GM23338 (cell line): Measurements from ENCODE around the gene RHOBTB3. TPM values are rescaled to one million over a fixed set of nuclear protein-coding genes. Genes with fewer than 3 reads are reported as not detected.

ENCODE experiments used
- ATAC-seq: fragments of 200-7000 bp; cut with Tn5 transposase; 3 replicates; pipeline ENCODE4 v1.9.1; 2020
- DNase-seq: peaks from one replicate; pipeline ENCODE4 v3.0.0-alpha.2; 2015; ENCODE audit warnings: low spot score
- H2AFZ ChIP-seq: fragments of 200-600 bp; sonication (generic); 2 replicates; pipeline ENCODE4 v1.8.0; 2016; ENCODE audit warnings: antibody characterized with exemption, mild to moderate bottlenecking, moderate library complexity
- H3F3A ChIP-seq: fragments of 200-600 bp; sonication (generic); replicated peaks from 2 replicates; pipeline ENCODE4 v1.8.0; 2017; ENCODE audit warnings: antibody characterized with exemption, mixed run types, low read depth
- H3K27ac ChIP-seq: fragments of 200-600 bp; sonication (generic); 2 replicates; pipeline ENCODE4 v1.6.1; 2016; ENCODE audit warnings: low read depth
- H3K27me3 ChIP-seq: fragments of 200-600 bp; sonication (generic); 2 replicates; pipeline ENCODE4 v1.8.0; 2016; ENCODE audit warnings: mild to moderate bottlenecking, mixed run types, moderate library complexity; ENCODE audit not compliant: insufficient read depth
- H3K36me3 ChIP-seq: fragments of 200-600 bp; sonication (generic); 2 replicates; pipeline ENCODE4 v1.8.0; 2016; ENCODE audit warnings: mild to moderate bottlenecking; ENCODE audit not compliant: insufficient read depth
- H3K4me1 ChIP-seq: fragments of 200-600 bp; sonication (generic); 2 replicates; pipeline ENCODE4 v1.8.0; 2016; ENCODE audit warnings: mild to moderate bottlenecking, moderate library complexity; ENCODE audit not compliant: insufficient read depth
- H3K4me2 ChIP-seq: fragments of 200-600 bp; sonication (generic); 2 replicates; pipeline ENCODE4 v1.7.1; 2017; ENCODE audit warnings: mixed run types
- H3K4me3 ChIP-seq: fragments of 200-600 bp; sonication (generic); 2 replicates; pipeline ENCODE4 v1.6.1; 2016; ENCODE audit warnings: mixed run types
- H3K79me2 ChIP-seq: fragments of 200-600 bp; sonication (generic); replicated peaks from 2 replicates; pipeline ENCODE4 v1.8.0; 2017; ENCODE audit warnings: mild to moderate bottlenecking; ENCODE audit not compliant: insufficient read depth
- H3K9me2 ChIP-seq: fragments of 200-600 bp; sonication (generic); 2 replicates; pipeline ENCODE4 v1.8.0; 2017; ENCODE audit not compliant: insufficient read depth
- H4K20me1 ChIP-seq: fragments of 200-600 bp; sonication (generic); replicated peaks from 2 replicates; pipeline ENCODE4 v1.8.0; 2017; ENCODE audit warnings: mild to moderate bottlenecking; ENCODE audit not compliant: insufficient read depth
- H3K27ac Mint-ChIP-seq: 2 replicates; pipeline ENCODE4 v1.8.0; 2020; ENCODE audit warnings: inconsistent platforms, mild to moderate bottlenecking, moderate library complexity, mixed read lengths
- H3K27me3 Mint-ChIP-seq: 3 replicates; pipeline ENCODE4 v1.8.0; 2022; ENCODE audit warnings: low read depth, mild to moderate bottlenecking, moderate library complexity, mixed read lengths, inconsistent platforms; ENCODE audit not compliant: insufficient read depth, poor library complexity
- H3K36me3 Mint-ChIP-seq: 3 replicates; pipeline ENCODE4 v1.8.0; 2021; ENCODE audit warnings: low read depth, mild to moderate bottlenecking, inconsistent platforms, moderate library complexity, mixed read lengths
- H3K4me1 Mint-ChIP-seq: 3 replicates; pipeline ENCODE4 v1.8.0; 2020; ENCODE audit warnings: mild to moderate bottlenecking, inconsistent platforms, mixed read lengths
- H3K4me3 Mint-ChIP-seq: 3 replicates; pipeline ENCODE4 v1.8.0; 2021; ENCODE audit warnings: moderate library complexity, mild to moderate bottlenecking, inconsistent platforms, mixed read lengths
- H3K9me3 Mint-ChIP-seq: 3 replicates; pipeline ENCODE4 v1.8.0; 2020; ENCODE audit warnings: moderate library complexity, mild to moderate bottlenecking, inconsistent platforms, mixed read lengths
- CREB1 ChIP-seq: fragments of 250-450 bp; sonication (Bioruptor Pico); IDR thresholded peaks from 2 replicates; pipeline ENCODE4 v1.5.0; 2020; ENCODE audit warnings: low read depth, mild to moderate bottlenecking, moderate library complexity
- EZH2 ChIP-seq: fragments of 200-600 bp; sonication (generic); IDR thresholded peaks from one replicate; pipeline ENCODE4 v1.8.0; 2017; ENCODE audit warnings: antibody characterized with exemption, mild to moderate bottlenecking, low read depth; ENCODE audit not compliant: unreplicated experiment
- EZH2phosphoT487 ChIP-seq: fragments of 200-600 bp; sonication (generic); IDR thresholded peaks from one replicate; pipeline ENCODE4 v1.8.1; 2018; ENCODE audit warnings: antibody characterized with exemption; ENCODE audit not compliant: unreplicated experiment
- STAT1 ChIP-seq: IDR thresholded peaks from one replicate; pipeline ENCODE4 v1.6.1; 2016; ENCODE audit warnings: antibody characterized with exemption; ENCODE audit not compliant: unreplicated experiment
- ZNF114 ChIP-seq: fragments of 250-450 bp; sonication (Bioruptor Pico); IDR thresholded peaks from 2 replicates; pipeline ENCODE4 v1.5.0; 2020; ENCODE audit warnings: mild to moderate bottlenecking, moderate library complexity
- ZNF331 ChIP-seq: fragments of 250-450 bp; sonication (Bioruptor Pico); IDR thresholded peaks from 2 replicates; pipeline ENCODE4 v1.5.0; 2020; ENCODE audit warnings: low read depth, mild to moderate bottlenecking, moderate library complexity
- polyA plus RNA-seq: library from polyadenylated mRNA; unstranded; fragments of >200 nt; fragmentation: Nextera tagmentation; extraction: Ambion mirVana; gene quantifications from 2 replicates; pipeline ENCODE4 v1.2.1, GENCODE V29; 2016
- total RNA-seq: library from RNA; depleted of rRNA; stranded (reverse); fragments of >200 nt; shearing (Covaris generic); gene quantifications from 2 replicates; pipeline ENCODE4 v1.2.3, GENCODE V29; 2014
- TF ChIP-seq, protein P1 (sequence below): IDR thresholded peaks from one replicate; pipeline ENCODE4 v1.6.1; 2018; ENCODE audit warnings: antibody characterized with exemption; ENCODE audit not compliant: unreplicated experiment
- TF ChIP-seq, protein P2 (sequence below): IDR thresholded peaks from 2 replicates; pipeline ENCODE4 v1.6.1; 2016; ENCODE audit warnings: antibody characterized with exemption

RHOBTB3 gene
- total and polyA plus RNA-seq, 2 experiments from 2014 or later = 10.0 to 13.4 TPM

DNA sequence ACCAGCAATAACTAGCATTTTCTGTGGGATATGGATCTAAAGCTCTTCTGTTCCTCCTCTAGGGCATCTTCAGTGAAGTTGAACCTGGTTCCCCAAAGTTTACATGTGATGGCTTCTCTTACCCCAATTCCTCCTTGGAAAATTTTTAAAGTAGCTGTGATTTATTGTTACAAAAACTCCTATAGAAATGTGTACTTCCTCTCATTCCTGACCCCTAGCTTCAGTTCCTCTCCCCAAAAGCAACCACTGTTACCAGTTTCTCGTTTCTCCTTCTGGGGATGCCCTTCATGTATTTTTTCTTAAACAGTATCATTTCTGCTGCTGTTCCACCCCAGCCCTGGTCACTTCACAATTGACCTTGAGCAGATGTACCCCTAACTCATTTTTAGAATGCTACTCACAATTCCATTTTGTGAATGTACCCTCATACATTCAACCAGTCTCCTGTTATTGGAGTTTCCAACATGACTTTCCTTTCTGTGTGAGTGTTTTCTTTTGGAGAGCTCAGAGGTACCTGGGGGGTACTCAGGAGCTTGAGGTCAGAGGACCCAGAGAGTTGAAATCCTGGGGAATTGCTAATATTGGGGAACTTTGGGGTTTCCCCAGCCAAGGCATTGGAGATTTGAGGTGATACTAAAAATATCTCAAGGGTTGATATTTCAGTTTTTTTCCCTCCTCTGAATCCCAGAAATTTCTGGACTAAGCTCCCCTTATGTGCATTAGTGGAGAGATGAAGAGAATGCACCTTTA, 110.0 kb downstream of the RHOBTB3 start:
- no peaks in the 10 kb centered on the region for H3K36me3 Mint-ChIP-seq

DNA sequence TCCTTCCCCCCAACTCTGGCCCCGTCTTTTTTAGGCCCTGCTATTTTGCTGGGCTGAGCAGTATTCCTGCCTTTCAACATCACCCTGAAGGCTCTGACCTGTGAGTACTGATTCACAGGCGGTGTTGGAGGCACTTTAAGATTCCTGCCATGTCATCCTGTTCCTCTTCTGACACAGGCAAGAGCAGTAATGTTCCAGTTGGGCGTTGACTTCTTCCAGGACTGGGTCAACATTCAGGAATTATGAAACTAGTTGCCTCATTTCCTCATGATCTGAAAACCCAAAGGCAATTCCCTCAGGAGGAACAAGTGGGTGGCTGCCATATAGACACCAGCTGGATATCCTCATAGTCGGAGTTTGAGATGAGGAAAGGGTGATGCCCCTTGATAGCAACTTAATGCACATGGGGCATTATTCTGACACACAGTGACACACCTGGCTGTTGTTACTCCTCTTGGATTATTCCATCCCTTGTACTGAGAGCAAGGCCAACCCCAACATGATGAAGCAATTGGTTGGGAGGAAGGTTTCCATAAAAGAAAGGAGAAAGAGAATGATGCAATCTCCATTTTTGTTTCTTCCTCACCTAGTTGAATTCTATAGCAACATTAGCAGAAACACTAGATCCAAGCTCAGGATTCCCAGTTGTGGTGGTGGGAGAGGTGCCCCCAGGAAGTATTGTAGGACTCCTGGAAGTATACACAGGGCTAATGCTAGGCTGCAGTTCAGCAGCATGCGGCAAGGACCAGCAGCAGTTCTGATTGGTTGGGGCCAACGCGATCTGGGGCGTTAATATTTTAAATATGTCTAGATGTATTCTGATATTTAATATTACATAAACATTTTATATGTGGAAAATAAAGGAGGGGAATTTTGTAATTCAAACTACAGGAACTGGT, 111.0 kb downstream of the RHOBTB3 start:
- no peaks in the 10 kb centered on the region for H3F3A ChIP-seq
- no peak overlapping the region for H3K4me2 ChIP-seq
- Mint-ChIP-seq H3K4me1 (peaks cover 2% of the 10 kb centered on the region; the same call in 1 of the 3 replicates), H3K4me3 (no peak overlapping the region), H3K27ac (no peak overlapping the region), H3K27me3 (no peaks in the 10 kb centered on the region), H3K36me3 (no peaks in the 10 kb centered on the region), H3K9me3 (no peaks in the 10 kb centered on the region)
- H3K27me3 ChIP-seq = no peaks in the 10 kb centered on the region
- H3K9me2 ChIP-seq = peaks cover 8% of the 10 kb centered on the region; the same call in 1 of the 2 replicates
- peak overlapping the region; percentile 80; the same call in 1 of the 2 replicates for H2AFZ ChIP-seq
- DNase-seq (no peak), ATAC-seq (no peak)
- no peak overlapping the region for H3K4me3 ChIP-seq
- H4K20me1 ChIP-seq = no peaks in the 10 kb centered on the region
- no peak overlapping the region for H3K27ac ChIP-seq
- H3K79me2 ChIP-seq = no peaks in the 10 kb centered on the region
- H3K4me1 ChIP-seq = no peaks in the 10 kb centered on the region
- no peaks in the 10 kb centered on the region for H3K36me3 ChIP-seq
- TF ChIP-seq STAT1 (no peak), ZNF114 (CRISPR knock-in tag) (no peak), ZNF331 (no peak), EZH2 (no peak)
- TF ChIP-seq, protein P1, sequence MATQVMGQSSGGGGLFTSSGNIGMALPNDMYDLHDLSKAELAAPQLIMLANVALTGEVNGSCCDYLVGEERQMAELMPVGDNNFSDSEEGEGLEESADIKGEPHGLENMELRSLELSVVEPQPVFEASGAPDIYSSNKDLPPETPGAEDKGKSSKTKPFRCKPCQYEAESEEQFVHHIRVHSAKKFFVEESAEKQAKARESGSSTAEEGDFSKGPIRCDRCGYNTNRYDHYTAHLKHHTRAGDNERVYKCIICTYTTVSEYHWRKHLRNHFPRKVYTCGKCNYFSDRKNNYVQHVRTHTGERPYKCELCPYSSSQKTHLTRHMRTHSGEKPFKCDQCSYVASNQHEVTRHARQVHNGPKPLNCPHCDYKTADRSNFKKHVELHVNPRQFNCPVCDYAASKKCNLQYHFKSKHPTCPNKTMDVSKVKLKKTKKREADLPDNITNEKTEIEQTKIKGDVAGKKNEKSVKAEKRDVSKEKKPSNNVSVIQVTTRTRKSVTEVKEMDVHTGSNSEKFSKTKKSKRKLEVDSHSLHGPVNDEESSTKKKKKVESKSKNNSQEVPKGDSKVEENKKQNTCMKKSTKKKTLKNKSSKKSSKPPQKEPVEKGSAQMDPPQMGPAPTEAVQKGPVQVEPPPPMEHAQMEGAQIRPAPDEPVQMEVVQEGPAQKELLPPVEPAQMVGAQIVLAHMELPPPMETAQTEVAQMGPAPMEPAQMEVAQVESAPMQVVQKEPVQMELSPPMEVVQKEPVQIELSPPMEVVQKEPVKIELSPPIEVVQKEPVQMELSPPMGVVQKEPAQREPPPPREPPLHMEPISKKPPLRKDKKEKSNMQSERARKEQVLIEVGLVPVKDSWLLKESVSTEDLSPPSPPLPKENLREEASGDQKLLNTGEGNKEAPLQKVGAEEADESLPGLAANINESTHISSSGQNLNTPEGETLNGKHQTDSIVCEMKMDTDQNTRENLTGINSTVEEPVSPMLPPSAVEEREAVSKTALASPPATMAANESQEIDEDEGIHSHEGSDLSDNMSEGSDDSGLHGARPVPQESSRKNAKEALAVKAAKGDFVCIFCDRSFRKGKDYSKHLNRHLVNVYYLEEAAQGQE = no peak

More for the DNA sequence above, 110.0 kb downstream of the RHOBTB3 start:
- Histone ChIP-seq H3K4me3 (no peak overlapping the region), H4K20me1 (no peaks in the 10 kb centered on the region), H3K4me2 (no peak overlapping the region), H3K79me2 (no peaks in the 10 kb centered on the region), H3F3A (no peaks in the 10 kb centered on the region), H3K27ac (no peak overlapping the region), H3K36me3 (no peaks in the 10 kb centered on the region), H3K4me1 (no peaks in the 10 kb centered on the region), H3K9me2 (peaks cover 8% of the 10 kb centered on the region; the same call in 1 of the 2 replicates), H3K27me3 (no peaks in the 10 kb centered on the region), H2AFZ (no peak overlapping the region)
- no peak overlapping the region for H3K27ac Mint-ChIP-seq
- DNase-seq = no peak
- peaks cover 2% of the 10 kb centered on the region; the same call in 1 of the 3 replicates for H3K4me1 Mint-ChIP-seq
- ATAC-seq = no peak
- H3K27me3 Mint-ChIP-seq = no peaks in the 10 kb centered on the region
- TF ChIP-seq, protein P2, sequence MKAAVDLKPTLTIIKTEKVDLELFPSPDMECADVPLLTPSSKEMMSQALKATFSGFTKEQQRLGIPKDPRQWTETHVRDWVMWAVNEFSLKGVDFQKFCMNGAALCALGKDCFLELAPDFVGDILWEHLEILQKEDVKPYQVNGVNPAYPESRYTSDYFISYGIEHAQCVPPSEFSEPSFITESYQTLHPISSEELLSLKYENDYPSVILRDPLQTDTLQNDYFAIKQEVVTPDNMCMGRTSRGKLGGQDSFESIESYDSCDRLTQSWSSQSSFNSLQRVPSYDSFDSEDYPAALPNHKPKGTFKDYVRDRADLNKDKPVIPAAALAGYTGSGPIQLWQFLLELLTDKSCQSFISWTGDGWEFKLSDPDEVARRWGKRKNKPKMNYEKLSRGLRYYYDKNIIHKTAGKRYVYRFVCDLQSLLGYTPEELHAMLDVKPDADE = no peak
- no peak for TF ChIP-seq STAT1
- no peak for TF ChIP-seq EZH2phosphoT487
- TF ChIP-seq CREB1 (CRISPR knock-in tag) = no peak
- no peak for TF ChIP-seq ZNF114 (CRISPR knock-in tag)
- no peak for TF ChIP-seq ZNF331
- H3K9me3 Mint-ChIP-seq = no peaks in the 10 kb centered on the region
- H3K4me3 Mint-ChIP-seq = no peak overlapping the region
